Ishikawa (cell line): ENCODE measurements around the gene CEP55.

Experiments
- CEBPB ChIP-seq: IDR thresholded peaks from 2 replicates; pipeline ENCODE4 v1.6.1; 2012
- CREB1 ChIP-seq: IDR thresholded peaks from 2 replicates; pipeline ENCODE4 v1.6.1; 2012; ENCODE audit warnings: low read depth
- EGR1 ChIP-seq: IDR thresholded peaks from 2 replicates; pipeline ENCODE4 v1.6.1; 2012
- EP300 ChIP-seq: IDR thresholded peaks from 2 replicates; pipeline ENCODE4 v1.6.1; 2012; ENCODE audit warnings: borderline replicate concordance
- FOXM1 ChIP-seq: IDR thresholded peaks from 2 replicates; pipeline ENCODE4 v1.6.1; 2012; ENCODE audit warnings: low read depth, borderline replicate concordance
- MAX ChIP-seq: IDR thresholded peaks from 2 replicates; pipeline ENCODE4 v1.6.1; 2012
- NFIC ChIP-seq: IDR thresholded peaks from 2 replicates; pipeline ENCODE4 v1.6.1; 2012
- RAD21 ChIP-seq: IDR thresholded peaks from 2 replicates; pipeline ENCODE4 v1.6.1; 2012; ENCODE audit warnings: low read depth
- TAF1 ChIP-seq: IDR thresholded peaks from 2 replicates; pipeline ENCODE4 v1.6.1; 2012; ENCODE audit warnings: low read depth, mild to moderate bottlenecking
- TCF12 ChIP-seq: IDR thresholded peaks from 2 replicates; pipeline ENCODE4 v1.6.1; 2012; ENCODE audit warnings: low read depth
- TEAD4 ChIP-seq: IDR thresholded peaks from 2 replicates; pipeline ENCODE4 v1.6.1; 2012
- USF1 ChIP-seq: IDR thresholded peaks from 2 replicates; pipeline ENCODE4 v1.6.1; 2012
- YY1 ChIP-seq: IDR thresholded peaks from 2 replicates; pipeline ENCODE4 v1.6.1; 2012; ENCODE audit warnings: low read depth
- ZBTB7A ChIP-seq: IDR thresholded peaks from 2 replicates; pipeline ENCODE4 v1.6.1; 2012; ENCODE audit warnings: low read depth
- TF ChIP-seq, protein P1 (sequence below): IDR thresholded peaks from 2 replicates; pipeline ENCODE4 v1.6.1; 2012; ENCODE audit warnings: low read depth, mild to moderate bottlenecking

The CEP55 gene

DNA sequence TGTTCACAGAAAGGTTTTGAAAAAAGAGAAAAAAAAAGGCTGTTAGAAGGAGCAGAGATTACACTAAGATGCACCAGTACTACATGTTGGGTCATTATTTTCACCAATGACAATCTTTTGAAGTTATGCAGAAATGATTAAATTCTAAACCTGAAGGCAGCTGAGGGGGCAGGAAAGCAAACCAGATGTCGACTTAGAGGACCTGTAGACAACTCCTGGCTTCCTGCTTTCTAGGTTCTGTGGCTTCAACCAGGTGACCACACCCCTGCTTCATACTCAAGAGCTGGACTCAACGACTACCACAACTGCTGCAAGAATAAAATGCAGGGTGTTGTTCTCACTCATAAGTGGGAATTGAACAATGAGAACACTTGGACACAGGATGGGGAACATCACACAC is 44.3 kb upstream of the CEP55 start:
- TF ChIP-seq, protein P1, sequence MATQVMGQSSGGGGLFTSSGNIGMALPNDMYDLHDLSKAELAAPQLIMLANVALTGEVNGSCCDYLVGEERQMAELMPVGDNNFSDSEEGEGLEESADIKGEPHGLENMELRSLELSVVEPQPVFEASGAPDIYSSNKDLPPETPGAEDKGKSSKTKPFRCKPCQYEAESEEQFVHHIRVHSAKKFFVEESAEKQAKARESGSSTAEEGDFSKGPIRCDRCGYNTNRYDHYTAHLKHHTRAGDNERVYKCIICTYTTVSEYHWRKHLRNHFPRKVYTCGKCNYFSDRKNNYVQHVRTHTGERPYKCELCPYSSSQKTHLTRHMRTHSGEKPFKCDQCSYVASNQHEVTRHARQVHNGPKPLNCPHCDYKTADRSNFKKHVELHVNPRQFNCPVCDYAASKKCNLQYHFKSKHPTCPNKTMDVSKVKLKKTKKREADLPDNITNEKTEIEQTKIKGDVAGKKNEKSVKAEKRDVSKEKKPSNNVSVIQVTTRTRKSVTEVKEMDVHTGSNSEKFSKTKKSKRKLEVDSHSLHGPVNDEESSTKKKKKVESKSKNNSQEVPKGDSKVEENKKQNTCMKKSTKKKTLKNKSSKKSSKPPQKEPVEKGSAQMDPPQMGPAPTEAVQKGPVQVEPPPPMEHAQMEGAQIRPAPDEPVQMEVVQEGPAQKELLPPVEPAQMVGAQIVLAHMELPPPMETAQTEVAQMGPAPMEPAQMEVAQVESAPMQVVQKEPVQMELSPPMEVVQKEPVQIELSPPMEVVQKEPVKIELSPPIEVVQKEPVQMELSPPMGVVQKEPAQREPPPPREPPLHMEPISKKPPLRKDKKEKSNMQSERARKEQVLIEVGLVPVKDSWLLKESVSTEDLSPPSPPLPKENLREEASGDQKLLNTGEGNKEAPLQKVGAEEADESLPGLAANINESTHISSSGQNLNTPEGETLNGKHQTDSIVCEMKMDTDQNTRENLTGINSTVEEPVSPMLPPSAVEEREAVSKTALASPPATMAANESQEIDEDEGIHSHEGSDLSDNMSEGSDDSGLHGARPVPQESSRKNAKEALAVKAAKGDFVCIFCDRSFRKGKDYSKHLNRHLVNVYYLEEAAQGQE: no peak
- TF ChIP-seq ZBTB7A (no peak), CEBPB (no peak), TEAD4 (no peak), NFIC (no peak), FOXM1 (no peak), RAD21 (no peak), YY1 (no peak), MAX (no peak), EGR1 (no peak)

DNA sequence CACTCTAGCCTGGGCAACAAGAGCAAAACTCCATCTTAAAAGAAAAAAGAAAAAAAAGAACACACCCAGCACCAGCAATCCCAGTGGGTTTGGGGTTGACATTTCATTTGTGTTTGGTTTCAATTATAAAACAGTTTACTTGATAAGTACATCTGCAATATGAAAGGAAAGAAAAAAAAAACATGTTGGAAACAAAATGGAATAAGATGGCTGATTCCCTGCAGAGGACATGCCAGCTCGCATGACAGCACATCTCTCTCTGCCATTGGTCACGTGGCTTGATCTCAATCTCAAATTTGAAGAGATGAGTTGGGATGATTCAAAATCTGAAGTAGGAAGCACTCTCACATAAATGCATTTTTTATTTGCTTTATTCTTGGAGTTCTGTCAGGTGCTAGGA is 42.3 kb upstream of the CEP55 start:
- no peak for TF ChIP-seq EP300
- no peak for TF ChIP-seq CREB1
- TF ChIP-seq FOXM1: no peak
- no peak for TF ChIP-seq TEAD4
- no peak for TF ChIP-seq YY1
- TF ChIP-seq ZBTB7A: no peak
- TF ChIP-seq, protein P1: no peak
- TF ChIP-seq EGR1: no peak
- no peak for TF ChIP-seq MAX
- TF ChIP-seq TAF1: no peak
- no peak for TF ChIP-seq CEBPB
- TF ChIP-seq NFIC: no peak
- no peak for TF ChIP-seq TCF12
- TF ChIP-seq USF1: no peak
- TF ChIP-seq RAD21: no peak

DNA sequence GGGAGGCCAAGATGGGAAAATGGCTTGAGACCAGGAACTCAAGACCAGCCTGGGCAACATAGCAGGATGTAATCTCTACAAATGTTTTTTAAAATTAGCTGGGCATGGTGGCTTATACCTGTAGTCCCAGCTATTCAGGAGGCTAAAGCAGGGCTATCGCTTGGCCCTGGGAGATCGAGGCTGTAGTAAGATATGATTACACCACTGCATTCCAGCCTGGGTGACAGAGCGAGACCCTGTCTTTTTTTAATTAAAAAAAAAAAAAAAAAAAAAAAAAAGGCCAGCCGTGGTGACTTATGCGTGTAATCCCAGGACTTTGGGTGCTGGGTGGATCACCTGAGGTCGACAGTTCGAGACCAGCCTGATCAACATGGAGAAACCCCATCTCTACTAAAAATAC is 41.7 kb upstream of the CEP55 start:
- TF ChIP-seq, protein P1: no peak
- TF ChIP-seq MAX (no peak), ZBTB7A (no peak), YY1 (no peak), TCF12 (no peak), CREB1 (no peak), RAD21 (no peak), TAF1 (no peak), FOXM1 (no peak)

GRCh38 chr10:93456480-93456879 is 39.9 kb upstream of the CEP55 start:
- TF ChIP-seq EGR1 (no peak), TCF12 (no peak), FOXM1 (no peak), YY1 (no peak), TEAD4 (no peak), MAX (no peak), USF1 (no peak), EP300 (no peak), RAD21 (no peak), ZBTB7A (no peak), CEBPB (no peak), CREB1 (no peak), TAF1 (no peak), NFIC (no peak)
- TF ChIP-seq, protein P1: no peak
